Stimulated activated CD8-positive, alpha-beta memory T cell treated with anti-CD3 and anti-CD28 coated beads, Interleukin-15, amount 100 ng/mL, for 24 hours (primary cell): ENCODE results near the gene WDR27.
"Not testable (repeated sequence)": the region's sequence is repeated elsewhere in the genome, so short reads cannot be mapped to it uniquely, and the experiment has no call there.

Source experiments
- DNase-seq: peaks from one replicate; pipeline ENCODE4 v3.0.0-alpha.2; 2020; ENCODE audit warnings: low read depth

The WDR27 gene

DNA sequence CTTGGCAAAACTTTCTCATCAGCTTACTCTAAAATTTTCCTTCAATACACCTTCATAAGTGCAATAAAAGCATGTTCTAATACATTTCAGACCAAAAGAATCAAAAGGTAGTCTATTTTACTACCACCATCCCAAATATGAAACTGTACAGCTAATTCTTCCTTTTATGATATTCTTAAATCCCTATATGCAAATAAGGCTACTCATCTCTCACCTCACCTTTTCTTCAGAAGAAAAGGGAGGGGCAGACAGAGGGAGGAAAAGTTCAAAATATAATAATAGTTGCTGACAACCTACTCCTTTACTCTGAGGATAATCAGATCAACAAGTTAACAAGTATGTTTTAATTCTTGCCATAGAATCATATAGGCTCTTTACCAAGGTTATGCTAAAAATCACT lies 7.5 kb upstream of the WDR27 start:
- DNase-seq, result no peak

DNA sequence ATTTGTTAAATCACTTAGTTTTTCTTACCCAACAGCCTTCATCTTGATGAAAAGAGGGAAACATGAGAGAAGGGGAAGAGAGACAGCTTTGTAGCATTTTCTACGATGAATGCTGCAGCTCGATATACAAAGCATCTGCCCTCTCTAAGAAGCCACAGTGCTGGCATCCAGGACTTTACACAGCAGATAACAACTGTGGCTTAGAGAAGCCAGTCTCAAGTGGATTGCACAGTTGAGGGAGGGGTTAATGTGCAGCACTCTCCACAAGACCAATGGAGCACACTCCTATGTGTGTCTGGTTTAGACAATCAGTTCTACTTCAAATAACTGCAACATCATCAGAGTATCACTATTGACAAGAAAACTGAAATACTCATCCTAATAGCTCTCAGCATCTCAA lies 5.9 kb upstream of the WDR27 start:
- no peak for DNase-seq

GRCh38 chr6:169702840-169703246 lies 1.0 kb upstream of the WDR27 start:
- no peak for DNase-seq

- no peak for DNase-seq
Observed at GRCh38 chr6:169701311-169701953, 397 bp downstream of the WDR27 start.

DNA sequence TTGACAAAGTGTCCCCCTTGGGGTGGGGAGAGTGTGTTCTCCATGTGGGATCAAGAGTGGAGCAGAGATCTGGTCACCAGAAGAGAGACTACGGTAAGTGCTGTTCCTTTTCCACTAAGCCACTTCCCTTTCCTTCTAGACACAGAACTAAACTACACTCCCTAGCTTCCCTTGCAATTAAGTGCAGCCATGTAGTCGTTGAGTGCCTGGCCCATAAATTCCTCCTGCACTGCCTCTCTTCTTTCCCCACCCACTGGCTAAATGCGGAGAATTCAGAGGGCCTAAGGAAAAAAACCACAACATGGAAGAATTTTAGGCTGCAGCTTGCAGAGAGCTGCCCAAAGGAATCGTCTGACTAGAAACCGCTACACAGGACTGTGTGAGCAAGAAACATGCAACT lies 1.5 kb downstream of the WDR27 start:
- DNase-seq, result no peak

- DNase-seq, result not testable (repeated sequence)
Observed at GRCh38 chr6:169697115-169697514, 4.7 kb downstream of the WDR27 start.

- no peak for DNase-seq
Observed at GRCh38 chr6:169695131-169695530, 6.7 kb downstream of the WDR27 start.

GRCh38 chr6:169692516-169692915 lies 9.3 kb downstream of the WDR27 start:
- DNase-seq, result no peak

DNA sequence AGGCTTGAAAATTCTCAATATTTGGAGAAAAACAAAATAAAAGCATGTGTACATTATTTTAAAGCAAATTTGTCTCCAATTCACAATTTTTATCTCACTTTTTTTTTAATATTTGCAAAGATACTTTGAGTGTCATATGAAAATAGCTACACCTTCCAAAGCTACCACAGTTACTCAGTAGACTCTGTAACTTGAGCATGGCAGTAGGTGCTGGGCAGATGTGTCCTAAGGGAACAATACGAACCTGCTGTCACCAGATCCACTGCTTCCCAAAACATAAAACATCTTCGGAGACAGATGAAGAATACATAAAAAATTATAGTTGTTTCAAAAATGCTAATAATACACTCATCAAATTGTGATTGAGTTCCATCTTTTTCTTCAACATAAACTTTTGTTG lies 10.6 kb downstream of the WDR27 start:
- no peak for DNase-seq

DNA sequence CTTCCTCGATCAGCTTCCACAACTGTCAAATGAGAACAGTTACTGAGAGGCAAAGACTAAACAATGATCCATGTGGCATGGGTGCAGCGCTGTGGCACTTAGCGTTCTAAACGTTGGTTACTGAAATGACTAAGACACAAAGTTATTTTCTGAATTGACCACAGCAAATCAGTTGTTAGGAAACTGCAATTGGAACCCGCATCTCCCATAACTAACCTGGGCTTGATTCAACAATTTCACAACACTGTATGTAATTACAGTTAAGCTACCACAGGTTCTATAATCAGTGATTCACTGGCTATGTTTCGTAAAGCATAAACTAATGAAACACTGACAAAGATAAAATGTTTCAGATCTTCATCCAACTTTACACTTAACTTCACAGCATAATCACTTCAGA lies 12.5 kb downstream of the WDR27 start:
- DNase-seq, result no peak

- DNase-seq, result no peak
Observed at GRCh38 chr6:169685860-169686259, 16.0 kb downstream of the WDR27 start.

DNA sequence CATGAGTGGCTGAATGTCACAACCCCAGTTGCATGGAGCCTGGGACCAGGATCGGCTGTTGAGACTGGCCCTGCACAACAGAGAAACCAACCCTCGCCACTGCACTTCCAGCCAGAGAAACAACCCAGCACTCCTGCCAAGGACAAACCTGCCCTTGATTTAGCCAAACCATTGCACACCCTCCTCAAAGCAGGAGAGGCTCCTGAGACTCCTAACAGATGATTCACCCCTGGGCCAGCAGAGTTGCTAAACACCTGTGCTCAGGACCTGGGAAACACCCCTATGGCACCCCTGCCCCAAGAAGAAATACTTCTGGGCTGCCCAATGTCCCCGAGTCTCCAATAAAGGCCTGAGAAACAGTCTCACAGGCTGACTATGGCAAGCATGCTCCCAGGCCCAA lies 17.8 kb downstream of the WDR27 start:
- no peak for DNase-seq

GRCh38 chr6:169678342-169678741 lies 23.5 kb downstream of the WDR27 start:
- no peak for DNase-seq

- no peak for DNase-seq
Observed at GRCh38 chr6:169677096-169677495, 24.7 kb downstream of the WDR27 start.

GRCh38 chr6:169675011-169675410 lies 26.8 kb downstream of the WDR27 start:
- DNase-seq, result no peak

DNA sequence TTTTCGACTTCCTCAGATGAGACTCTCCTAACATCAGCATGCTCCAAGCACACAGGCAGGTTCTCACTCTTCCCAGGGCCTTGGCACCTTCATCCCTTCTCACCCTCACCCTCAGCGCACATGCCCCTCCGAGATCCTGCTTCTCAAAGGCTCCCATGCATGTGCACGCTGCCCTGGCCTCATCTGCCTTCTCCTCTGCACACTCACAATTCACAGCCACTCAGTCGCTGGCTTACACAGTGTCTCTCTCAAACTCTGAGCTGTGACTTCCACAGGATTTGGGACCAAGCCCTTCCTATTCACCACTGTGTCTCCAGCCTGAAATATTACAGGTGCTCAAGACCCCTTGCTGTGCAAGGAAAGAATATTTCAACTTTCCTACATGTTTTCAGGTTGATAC lies 30.3 kb downstream of the WDR27 start:
- DNase-seq, result no peak

- DNase-seq, result no peak
Observed at GRCh38 chr6:169669889-169670288, 31.9 kb downstream of the WDR27 start.

DNA sequence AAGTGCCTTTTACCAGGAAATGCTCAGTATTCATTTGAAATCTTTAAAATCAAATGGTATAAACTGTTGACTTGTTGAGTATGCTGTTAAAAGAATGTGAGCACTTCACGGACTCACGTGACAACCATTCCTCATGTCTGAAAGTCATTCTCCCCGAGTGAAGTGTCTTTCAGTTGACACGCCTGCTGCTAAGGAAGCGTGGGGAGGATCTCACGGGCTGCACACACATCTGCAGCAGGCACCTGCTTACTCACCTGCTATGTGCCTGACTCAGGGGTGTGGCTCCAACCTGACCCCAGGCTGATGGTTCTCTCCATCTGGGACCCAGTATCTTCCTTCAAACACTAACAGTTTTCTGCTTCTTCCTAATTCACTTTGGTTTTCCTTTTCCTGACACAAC lies 32.7 kb downstream of the WDR27 start:
- DNase-seq, result no peak

DNA sequence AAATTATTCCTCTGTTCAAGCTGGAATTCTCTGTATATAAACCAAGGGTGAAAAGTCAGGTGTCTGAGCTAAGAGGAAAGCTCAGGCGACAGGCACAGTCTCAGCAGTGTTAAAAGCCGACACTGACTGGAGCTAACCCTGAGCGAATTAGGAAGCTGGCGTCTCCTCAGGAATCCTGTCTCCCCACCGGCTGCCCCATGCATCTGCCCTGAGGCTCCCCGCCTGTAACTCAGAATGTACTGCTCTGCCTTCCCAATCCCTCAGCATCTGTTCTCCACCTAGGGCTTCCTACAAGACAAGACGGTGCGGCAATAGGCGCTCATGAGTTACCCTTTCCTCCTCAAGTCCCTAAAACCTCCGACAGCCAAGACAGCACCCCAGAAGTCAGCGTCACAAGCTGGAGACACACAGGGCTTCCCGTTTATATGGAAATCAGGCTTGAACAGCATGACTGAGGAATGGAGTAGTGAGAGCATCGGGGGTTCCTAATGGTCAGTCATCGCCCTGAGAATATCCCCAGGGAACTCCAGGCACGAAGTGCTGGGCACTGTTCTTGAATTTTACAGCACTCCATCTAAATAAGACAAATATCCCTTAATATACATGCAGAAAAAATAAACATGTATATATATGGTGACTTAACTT lies 33.5 kb downstream of the WDR27 start:
- no peak for DNase-seq

DNA sequence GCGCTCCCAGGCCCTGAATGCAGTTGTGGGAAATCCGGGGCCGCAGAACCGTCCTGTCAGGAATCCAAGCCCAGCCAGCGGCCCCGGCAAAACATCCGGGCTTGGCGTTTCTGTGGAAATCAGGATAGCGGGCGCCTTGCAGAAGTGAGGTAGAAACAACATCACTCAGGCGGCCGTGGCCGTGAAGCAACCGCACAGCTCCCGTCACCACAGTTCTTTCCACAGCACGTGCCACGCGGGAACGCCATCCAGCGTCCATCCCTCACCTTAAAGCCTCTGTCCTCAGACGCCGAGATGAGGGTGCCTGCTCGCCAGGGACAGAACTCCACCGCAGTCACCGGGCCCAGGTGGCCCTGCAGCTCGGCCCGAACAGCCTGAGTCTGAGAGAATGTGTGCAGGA lies 34.1 kb downstream of the WDR27 start:
- no peak for DNase-seq

DNA sequence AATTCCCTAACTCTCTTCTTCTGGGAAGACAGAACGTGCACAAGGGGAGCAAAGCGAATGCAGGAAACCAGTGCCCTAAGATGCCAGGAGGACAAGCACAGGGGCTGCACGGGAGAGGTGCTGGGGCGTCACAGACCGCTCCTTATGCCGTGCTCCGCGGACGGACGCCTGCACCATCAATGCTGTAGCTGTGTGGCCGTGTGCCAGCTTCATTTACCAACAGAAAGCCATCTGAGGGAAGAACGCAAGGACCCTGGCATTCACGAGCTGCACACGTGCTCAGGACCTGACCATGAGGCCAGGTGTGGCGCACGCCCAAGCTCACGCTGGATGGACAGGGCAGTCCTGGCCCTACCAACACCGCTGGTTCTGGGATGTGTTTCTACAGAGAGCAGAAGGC lies 35.4 kb downstream of the WDR27 start:
- DNase-seq, result no peak

DNA sequence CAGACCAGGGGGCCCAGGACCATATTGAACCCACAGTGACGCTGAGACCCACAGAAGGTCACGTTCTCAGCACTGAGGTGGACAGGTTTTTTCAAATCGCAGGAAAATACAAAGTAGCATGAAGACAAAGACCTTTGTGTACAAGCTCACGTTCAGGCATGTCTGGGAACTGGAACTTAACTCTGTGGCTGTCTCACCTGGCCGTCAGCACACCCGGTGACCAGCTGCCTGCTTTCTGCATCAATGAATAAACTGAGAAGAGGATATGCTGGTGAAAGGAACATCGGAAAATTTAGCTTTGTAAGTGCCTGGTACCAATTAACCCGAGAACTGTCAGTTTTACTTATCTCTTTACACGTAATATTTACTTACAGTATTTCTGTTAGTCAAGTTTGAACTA lies 36.5 kb downstream of the WDR27 start:
- no peak for DNase-seq

DNA sequence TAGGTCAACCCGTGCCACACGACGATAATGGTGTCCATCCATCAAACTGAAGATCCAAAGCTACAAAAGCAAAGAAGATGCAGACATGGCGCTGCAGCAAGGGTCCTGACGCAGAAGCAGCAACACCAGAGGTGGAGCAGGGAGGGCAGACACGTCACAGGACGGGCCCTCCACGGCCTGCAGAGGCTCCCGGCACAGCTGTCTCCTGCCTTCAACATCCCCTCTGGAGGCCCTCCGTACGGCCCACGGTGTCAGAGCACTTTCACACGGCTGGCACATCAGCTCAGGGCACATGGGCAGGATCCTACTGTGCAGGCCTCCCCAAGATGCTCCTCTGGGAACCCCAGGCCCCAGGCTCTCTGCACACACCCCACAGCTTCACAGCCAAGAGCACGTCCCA lies 37.6 kb downstream of the WDR27 start:
- no peak for DNase-seq

DNA sequence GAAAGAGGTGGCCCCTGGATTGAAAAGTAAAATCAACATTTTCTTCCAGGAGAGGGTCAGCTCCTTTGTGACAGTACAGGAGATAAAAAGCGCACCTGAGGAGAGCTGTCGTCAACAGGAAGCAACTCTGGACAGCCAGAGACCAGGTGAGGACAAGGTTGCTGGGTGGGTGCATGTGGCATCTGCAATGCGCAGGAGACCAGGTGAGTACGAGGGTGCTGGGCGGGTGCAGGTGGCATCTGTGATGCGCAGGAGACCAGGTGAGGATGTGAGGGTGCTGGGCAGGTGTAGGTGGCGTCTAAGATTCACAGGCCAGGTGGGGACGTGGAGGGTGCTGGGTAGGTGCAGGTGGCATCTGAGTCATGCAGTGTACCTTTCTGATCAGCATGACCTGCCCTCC lies 38.4 kb downstream of the WDR27 start:
- DNase-seq, result no peak
